Stimulated activated CD4-positive, alpha-beta T cell treated with anti-CD3 and anti-CD28 coated beads, Interleukin-15, amount 100 ng/mL, for 24 hours (primary cell): ENCODE measurements around the gene TMOD2.

Experiments
- DNase-seq: peaks from one replicate; pipeline ENCODE4 v3.0.0-alpha.2; 2020

Gene TMOD2

GRCh38 chr15:51828621-51829375 is 77.4 kb downstream of the TMOD2 start:
- DNase-seq, result no peak

GRCh38 chr15:51829376-51830275 is 78.2 kb downstream of the TMOD2 start, which contains the start of gene TMOD3:
TSS of gene TMOD3 (plus strand) at chr15:51829653. CDS start at chr15:51862885, 33,232 bp downstream.
- DNase-seq, result peak; percentile 93

- no peak for DNase-seq
These were observed 78.9 kb downstream of the TMOD2 start for GRCh38 chr15:51830276-51830806.

DNA sequence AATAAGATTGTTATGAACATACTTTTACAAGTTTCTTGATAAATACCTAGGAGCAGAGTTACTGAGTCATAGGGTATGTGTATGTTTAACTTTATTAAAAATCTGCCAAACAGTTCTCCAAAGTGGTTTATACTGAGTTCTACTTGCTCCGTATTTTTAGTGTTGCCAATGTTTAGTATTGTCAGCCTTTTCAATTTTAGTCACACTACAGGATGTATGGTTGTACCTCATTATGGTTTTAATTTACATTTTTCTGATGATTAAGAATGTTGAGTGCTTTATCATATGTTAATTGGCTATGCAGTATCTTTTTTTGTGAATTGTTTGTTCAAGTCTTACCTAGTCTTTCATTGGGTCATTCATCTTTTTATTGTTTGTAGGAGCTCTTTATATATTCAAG is 82.4 kb downstream of the TMOD2 start:
- DNase-seq, result no peak

DNA sequence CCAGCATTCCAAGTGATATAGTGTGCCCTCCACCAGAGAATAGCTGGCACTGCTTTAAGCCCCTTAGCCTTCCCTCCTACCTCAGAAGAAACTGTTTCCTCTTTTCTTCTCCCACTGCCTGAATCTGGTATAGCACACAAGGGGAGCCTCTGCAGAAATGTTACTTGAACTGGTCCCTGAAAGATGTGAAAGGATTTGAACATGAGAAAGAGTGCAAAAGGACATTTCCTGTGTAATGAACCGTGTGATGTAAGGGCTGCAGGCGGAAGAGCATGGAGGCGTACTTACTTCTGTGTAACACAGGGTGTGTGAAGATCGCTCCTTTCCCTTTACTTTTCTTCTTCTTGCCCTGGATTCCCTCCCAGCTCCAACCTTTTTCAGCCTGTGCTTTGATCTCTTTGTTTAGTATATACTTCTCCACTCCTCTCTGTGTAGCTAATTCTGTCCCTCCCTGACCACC is 86.4 kb downstream of the TMOD2 start:
- no peak for DNase-seq

GRCh38 chr15:51838270-51838669 is 86.9 kb downstream of the TMOD2 start:
- DNase-seq, result no peak

DNA sequence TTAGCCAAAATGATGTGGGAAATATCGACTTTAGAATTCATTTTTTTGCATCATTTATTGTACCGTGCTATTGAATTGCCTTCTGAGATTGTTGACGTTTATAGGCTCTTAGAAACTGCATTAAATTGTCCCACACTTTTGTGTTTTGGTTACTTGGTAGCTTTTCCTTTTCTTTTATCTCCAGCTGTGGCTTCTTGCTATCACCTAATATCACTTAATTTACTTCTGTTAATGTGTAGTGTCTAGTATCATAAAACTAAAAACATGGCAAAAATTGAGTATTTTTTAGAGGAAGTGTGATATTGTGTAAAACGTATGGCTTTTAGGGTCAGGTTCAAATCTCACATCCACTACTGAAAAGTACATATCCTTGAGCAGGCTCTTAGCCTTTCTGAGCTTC is 89.3 kb downstream of the TMOD2 start:
- no peak for DNase-seq

DNA sequence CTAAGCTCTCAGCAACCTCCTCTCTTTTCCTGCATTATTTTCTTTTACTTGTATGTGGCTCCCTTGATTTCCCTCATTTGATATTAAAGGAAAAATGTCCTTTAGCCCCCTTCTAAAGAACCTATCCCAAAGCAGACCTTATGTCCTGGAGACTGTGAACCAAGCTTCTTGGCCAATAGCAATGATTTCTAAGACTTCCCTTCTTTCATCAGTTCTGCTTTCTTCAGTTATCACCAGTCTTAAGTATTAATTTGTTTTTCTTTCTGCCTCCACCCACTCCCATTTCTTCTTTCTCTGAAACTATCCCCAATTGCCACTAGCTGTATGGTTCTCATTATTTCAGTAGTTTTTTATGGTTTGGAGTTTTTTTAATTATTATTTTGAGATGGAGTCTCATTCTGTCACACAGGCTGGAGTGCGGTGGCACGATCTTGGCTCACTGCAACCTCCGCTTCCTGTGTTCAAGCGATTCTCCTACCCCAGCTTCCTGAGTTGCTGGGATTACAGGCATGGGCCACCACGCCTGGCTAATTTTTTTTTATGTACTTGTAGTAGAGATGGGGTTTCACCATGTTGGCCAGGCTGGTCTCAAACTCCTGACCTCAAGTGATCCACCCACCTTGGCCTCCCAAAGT is 90.1 kb downstream of the TMOD2 start:
- DNase-seq, result no peak

GRCh38 chr15:51842265-51842664 is 90.9 kb downstream of the TMOD2 start:
- no peak for DNase-seq

GRCh38 chr15:51842852-51843737 is 91.7 kb downstream of the TMOD2 start:
- DNase-seq, result peak; percentile 44

GRCh38 chr15:51844747-51845426 is 93.5 kb downstream of the TMOD2 start:
- DNase-seq, result no peak

- DNase-seq, result no peak
These were observed 94.7 kb downstream of the TMOD2 start for GRCh38 chr15:51846066-51846462.

GRCh38 chr15:51846463-51847230 is 95.2 kb downstream of the TMOD2 start:
- DNase-seq, result peak; percentile 9

DNA sequence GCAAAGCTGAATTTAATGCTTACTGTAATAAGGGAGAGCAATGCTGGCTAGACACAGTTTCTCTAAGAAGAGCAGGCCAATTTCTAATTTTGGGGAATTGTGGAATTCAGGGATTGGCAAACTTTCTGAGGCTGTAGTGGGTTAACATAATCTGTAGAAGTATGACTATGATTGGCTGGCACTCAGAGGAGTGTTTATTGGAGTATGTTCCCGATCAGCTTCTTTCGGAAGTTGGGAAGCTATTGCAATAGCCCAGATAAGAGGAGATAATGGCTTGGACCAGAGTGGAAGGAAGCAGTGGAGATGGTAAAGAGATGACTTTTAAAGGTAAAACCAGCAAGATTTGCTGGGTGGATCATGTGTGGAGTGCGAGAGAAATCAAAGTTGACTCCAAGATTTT is 97.4 kb downstream of the TMOD2 start:
- no peak for DNase-seq

DNA sequence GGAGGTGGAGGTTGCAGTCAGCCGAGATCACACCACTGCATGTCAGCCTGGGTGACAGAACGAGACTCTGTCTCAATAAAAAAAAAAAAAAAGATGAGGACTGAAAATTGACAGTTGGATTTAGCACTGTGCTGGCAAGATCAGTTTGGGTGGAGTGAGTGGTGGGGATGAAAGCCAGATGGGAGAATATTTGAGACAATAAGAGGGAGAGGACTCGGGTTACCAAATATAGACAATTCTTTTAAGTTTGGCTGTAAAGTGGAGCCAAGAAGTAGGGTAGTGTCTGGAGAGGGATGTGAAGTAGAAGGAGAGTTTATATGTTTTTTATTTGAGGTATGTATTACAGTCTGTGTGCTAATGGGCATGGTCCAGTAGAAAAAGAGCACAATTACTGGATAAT is 98.5 kb downstream of the TMOD2 start:
- DNase-seq, result no peak

DNA sequence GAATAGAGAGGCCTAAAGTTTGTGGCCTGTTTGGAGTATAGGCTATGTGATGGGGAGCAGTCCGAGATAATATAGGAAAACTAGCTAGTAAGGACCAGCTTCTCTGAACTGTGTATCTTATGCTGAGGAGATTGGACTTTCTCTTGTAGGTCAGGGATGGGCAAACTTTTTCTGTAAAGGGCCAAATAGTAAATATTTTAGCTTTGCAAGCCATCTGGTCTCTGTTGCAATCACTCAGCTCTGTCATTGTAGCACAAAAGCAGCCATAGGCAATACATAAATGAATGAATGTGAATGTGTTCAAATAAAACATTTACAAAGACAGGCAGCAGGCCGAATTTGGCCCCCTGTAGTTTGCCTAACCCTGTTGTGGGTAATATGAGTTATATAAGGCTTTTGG is 102.6 kb downstream of the TMOD2 start:
- no peak for DNase-seq

DNA sequence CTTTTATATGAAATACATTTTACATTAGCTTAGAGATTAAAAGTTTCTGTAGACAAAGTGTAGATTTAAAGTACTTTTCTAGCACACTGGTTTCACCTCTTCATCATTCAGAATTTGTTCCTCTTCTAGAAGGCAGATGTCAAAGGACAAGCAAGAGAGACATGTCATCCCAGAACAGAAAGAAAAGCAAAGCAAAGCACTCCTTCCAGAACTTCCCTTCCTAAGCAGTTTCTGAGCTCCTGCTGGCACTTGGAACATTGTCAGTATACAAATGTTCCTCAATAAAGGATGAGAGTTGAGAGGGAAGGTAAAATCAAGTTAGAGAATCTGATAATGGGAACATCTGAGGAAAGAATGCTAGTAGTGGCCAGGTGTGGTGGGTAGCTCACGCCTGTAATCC is 104.2 kb downstream of the TMOD2 start:
- no peak for DNase-seq

- DNase-seq, result no peak
These were observed 105.5 kb downstream of the TMOD2 start for GRCh38 chr15:51856714-51857380.

GRCh38 chr15:51861557-51862359 is 110.4 kb downstream of the TMOD2 start:
- DNase-seq, result peak; percentile 64
